ENCODE measurements around the gene NECTIN3. TPM values are rescaled to one million over a fixed set of nuclear protein-coding genes. Genes with fewer than 3 reads are reported as not detected.

The NECTIN3 gene, protein sequence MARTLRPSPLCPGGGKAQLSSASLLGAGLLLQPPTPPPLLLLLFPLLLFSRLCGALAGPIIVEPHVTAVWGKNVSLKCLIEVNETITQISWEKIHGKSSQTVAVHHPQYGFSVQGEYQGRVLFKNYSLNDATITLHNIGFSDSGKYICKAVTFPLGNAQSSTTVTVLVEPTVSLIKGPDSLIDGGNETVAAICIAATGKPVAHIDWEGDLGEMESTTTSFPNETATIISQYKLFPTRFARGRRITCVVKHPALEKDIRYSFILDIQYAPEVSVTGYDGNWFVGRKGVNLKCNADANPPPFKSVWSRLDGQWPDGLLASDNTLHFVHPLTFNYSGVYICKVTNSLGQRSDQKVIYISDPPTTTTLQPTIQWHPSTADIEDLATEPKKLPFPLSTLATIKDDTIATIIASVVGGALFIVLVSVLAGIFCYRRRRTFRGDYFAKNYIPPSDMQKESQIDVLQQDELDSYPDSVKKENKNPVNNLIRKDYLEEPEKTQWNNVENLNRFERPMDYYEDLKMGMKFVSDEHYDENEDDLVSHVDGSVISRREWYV
- 19.8 TPM for total RNA-seq
- long read RNA-seq, partial matches to known transcripts, result 0 of 2 reads
- long read RNA-seq, other reads (novel, unspliced or antisense), result 2 of 2 reads

DNA sequence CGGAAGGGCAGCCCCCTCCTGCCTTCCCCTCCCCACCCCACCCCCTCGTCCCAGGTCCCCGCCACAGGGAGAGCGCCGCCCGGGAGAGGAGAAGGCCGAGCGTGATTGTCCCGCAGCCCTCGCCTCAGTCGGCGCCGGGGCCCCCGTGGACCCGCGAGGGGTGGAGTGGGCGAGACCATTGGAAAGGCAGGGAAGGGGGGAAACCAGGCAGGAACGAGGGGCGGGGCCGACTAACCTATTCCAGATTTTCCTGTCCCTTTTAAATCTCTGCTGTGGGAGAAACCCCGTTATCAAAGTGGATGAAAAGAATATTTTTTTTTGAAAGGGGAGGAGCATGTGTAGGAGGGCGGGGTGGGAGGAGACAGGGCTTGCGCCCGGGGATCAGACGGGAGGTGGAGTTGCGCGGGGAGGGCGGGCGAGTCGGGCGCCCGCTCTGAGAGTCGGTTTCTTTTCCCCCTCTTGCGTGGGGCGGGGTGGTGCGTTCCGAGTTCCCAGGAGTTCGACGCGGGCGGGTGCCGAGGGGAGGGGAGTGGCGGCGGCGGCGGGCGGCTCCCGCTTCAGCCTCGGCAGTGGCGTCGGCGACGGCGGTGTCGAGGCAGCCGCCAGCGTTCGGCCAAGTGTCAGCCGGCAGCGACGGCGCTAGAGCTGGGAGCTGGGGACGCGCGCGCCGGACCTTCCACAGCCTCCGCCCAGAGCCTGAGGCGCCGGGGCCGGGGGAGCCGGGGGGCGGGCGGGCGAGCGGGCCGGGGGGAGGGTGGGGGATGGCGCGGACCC is at the start of gene NECTIN3:
Gene NECTIN3 (plus strand): TSS at position 560 of the 774 bp plus-strand sequence. CDS start 202 bp downstream, at position 762.
- peak; percentile 95 for DNase-seq (ENCODE audit: low spot score)

DNA sequence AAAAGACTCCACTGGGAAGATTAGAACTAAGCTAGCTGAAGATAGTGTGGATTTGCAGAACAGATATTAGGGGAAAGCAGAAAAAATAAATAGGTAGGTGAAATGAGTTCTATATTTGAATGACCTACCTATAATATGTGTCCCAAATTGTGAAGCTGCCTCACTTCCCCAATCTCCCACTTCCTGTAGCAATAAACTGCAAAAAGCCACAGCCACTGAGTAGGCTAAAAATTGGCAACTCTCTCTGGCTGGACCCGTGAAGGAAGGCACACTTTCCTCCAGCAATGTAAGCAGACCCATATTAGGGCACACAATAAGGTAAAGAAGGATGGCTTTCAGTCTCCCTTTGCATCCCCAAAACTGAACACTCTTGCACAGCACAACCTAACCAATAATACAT is 43.7 kb upstream of the NECTIN3 start:
- no peak for DNase-seq (ENCODE audit: low spot score)

DNA sequence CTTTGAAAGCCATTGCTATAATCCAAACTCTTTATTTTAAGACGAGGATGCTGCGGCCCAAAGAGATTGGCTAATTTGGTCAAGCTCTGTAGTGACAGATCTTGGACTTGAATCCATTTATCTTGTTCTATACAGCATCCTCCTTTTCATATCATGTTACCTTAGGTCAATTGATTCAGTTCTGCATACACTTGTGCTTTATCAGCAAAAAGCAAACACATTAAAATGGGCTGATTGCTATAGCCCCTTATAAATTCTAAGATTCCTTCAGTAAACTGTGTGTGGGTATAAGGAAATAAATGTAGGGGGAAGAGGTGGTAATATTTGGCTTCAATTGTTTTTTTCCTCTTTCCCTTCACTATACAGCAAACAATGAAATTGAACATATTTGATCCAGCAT is 40.1 kb upstream of the NECTIN3 start:
- DNase-seq (ENCODE audit: low spot score), result no peak

DNA sequence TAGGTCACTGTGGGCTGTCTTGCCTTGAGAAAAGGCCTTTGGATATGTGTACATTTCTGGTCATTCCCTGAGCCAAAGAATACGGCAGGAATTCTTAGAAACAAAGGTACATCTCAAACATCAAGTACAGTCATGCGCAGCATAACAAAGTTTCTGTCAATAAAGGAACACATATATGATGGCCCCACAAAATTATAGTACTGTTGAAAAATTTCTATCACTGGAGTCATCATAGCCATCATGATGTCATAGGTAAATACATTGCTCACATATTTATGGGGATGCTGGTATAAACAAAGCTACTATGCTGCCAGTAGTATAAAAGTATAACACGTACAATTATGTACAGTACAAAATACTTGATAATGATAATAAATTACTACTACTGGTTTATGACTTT is 38.9 kb upstream of the NECTIN3 start:
- DNase-seq (ENCODE audit: low spot score), result no peak

DNA sequence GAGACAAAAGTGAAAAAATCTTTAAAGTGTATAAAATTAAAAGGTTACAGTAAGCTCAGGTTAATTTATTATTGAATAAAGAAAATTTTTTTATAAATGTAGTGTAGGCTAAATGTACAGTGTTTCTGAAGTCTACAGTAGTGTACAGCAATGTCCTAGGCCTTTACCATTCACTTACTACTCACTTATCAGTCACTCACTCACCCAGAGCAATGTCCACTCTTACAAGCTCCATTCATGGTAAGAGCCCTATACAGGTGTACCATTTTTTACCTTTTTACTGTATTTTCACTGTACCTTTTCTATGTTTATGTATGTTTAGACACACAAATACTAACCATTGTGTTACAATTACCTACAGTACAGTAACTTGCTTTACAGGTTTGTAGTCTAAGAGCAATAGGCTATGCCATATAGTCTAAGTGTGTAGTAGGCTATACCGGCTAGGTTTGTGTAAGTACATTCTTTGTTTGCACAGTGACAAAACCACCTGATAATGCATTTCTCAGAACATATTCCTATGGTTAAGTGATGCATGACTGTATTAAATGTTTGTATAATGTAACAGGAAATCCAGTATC is 38.1 kb upstream of the NECTIN3 start:
- no peak for DNase-seq (ENCODE audit: low spot score)

DNA sequence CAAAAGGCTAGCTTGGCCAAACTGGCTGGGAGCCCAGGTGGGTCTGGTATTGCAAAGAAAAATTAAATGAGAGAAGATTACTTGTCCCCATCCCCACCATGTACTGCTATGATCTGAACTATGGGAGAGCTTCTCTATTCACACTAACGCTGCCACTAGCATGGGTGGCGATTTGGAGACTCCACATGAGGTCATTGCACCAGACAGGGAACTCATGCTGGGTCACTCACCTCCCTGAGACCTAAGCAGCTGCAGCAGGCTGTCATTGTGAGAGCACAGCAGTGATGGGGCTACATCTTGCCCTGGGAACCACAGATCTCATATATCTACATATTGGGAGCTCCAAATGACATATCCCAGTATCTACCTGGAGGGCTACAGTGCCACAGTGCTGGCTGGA is 36.3 kb upstream of the NECTIN3 start:
- DNase-seq (ENCODE audit: low spot score), result no peak

DNA sequence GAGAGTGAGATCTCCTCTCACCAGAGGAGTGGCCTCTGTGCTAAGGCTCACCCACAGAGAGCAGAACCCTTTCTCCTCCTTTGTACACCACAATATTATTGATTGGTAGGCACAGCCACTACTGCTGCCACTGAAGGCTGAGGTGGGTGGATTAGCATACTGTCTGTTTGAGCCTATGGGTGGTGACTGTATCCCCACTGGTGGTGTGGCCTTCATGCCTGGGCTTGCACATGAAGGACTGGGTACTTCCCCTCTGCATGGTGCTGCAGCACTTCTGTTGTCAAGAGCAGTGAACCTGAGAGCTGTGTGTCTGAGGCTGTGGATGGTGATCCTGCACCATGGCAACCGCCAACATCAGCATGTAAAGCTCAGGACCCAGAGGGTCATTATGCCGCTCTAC is 35.7 kb upstream of the NECTIN3 start:
- DNase-seq (ENCODE audit: low spot score), result no peak

DNA sequence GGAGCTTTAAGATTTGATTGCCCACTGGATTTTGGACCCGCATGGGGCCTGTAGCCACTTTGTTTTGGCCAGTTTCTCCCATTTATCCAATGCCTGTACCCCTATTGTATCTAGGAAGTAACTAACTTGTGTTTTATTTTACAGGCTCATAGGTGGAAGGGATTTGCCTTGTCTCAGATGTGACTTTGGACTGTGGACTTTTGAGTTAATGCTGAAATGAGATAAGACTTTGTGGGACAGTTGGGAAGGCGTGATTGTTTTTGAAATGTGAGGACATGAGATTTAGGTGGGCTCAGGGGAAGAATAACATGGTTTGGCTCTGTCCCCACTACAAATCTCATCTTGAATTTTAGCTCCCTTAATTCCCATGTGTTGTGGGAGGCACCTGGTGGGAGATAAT is 30.7 kb upstream of the NECTIN3 start:
- no peak for DNase-seq (ENCODE audit: low spot score)

DNA sequence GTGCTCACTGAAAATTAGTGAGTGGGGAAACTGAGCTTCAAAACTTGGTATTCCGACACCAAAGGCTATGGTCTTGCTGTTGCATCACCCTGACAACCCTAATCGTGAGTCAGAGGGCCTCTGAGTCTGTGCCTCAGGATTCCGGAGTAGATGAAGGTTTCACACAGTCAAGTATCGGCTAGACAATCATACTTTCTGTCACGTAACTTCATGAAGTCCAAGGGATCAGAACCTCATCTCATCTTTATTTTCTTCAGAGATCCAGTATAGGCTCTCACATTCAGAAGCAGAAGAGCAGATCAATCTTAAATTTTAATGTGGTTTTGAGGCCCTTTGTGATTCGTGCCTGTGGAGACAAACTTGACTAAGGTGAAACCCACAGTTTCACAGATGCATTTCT is 26.1 kb upstream of the NECTIN3 start:
- DNase-seq (ENCODE audit: low spot score), result no peak

DNA sequence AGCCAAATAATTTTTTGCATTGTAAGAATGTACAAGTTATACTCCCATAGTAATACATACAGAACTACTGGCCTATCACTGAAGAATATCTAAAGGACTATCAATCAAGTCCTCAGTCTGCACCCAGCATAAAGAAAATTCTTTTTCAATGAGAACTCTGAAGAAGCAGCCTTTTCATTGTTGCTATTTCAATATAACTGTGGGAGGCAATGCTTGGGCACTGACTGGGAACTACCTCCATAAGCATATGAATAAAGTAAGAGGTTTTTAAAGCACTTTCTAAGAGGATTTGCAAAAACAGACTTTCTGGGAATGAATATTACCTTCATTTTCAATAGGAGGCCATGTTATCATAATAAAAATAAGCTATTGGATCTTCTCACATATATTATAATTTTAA is 24.6 kb upstream of the NECTIN3 start:
- no peak for DNase-seq (ENCODE audit: low spot score)

DNA sequence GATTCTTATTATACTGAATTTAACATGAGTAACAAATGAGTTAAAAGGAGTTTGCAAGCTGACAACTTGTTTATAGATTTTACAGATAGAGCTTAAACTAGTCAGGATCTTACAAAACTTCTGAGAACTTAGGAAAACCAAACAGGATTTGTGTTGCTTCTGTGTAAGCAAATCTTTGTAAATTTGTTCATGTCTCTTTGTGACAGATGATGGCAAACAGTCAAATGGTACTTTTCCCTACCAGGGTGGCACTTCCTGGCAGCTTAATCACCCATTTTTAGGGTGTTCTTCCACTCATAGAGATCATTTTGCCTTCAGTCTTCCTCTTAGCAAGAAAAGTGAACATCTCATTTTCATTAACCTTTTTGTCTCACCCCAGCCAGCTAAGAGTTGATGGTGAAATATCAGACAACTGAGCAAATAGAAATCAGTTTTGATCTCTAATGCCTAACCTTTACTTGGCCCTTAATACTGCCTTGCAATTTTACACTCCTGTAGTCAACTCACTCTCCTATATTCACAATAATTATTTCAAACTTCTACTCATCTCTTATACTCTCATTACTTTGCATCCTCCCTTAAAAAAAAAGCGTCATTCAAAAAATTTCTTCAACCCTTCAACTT is 23.7 kb upstream of the NECTIN3 start:
- DNase-seq (ENCODE audit: low spot score), result no peak

DNA sequence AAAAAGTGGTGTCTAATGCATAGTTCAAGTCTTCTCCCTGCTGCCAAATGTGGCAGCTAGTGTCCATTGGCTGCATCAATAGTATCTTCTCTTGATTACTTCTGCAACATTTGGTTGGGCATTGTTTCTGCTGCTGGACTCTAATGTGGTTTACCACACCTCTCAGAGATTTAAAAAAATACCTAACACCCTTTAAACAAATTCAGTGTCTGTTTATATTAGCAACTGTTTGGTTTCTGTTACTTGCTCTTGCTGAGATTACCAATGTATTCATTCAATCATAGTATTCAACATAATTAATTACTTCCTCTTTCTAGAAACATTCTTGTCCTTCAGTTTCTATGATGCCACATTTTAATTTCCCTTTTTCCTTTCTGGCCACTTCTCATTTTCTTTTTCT is 20.3 kb upstream of the NECTIN3 start:
- no peak for DNase-seq (ENCODE audit: low spot score)

DNA sequence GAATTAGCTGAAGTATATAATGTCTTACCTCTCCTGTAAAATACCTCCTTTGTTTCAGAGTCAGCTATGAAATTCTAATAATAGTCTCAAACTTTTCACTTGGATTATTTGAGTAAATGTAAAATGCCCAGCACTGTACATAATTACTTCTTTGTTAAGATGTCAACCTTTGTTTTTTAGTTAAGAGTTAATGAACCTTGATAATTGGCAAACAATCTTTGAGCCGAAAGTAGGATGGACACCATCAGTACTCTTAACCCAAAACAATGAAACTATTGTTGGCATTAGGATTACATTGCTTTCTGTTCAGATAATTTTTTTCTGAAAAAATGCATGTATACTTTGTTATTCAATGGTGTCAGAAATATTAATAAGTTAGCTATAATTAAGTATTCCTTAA is 3.0 kb upstream of the NECTIN3 start:
- no peak for DNase-seq (ENCODE audit: low spot score)

DNA sequence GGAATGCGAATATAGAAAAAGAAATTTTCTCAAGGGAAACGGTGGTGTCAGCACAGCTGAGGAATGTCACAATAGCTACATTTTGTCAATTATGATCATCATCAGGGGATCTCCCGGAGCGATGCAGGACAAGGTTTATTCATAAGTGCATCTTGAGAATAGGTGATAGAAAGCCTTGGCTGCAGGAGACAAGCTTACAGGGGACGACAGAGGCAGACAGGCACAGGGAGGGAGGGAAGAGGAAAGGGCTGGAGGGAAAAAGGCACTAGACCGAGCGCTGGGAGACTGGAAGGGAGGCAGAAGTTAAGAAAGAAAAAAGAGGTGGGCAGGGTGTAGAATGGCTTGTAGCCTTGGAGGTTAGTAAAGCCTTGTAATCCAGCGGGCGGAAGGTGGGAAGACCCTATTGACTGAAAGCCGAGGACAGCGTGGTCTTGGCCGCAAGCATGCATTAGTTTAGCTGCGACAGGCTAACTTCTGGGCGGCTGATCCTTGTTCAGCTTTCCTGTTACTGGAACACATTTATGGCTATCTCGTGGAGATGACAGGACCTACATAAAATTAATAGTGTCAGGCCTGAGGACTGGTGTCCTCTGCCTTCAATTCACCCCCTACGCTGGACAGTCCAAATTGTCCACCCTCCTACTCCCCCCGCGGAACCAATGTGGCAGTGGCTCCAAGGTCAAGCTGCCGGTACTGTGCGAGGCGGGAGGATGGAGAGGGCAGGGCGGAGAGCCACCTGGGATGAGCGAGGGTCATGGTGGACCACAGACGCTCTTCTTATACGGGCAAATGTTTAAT is 1.4 kb upstream of the NECTIN3 start:
- DNase-seq (ENCODE audit: low spot score), result no peak

DNA sequence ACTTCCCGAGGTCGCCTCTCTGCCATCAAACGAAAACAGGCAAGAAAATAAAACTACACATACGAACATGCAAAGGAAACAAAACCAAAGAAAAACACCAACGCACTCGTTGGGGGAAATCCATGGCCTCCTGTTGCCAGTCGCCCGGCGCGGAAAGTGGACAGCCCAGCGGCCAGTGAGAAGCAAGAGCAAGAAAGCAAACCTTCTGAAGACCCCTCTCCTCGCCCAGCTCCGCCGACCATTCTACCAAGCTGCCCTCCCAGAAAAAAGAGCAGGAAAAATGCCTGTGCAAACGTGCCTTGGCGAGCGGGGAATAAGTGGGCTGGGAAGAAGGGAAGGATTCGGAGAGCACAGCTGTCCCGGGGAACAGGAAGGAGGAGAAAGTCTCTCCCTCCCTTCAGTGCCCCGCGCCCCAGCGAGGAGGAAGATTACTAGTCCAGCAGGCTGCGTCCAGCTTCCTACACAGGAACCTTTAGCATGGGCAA is 802 bp upstream of the NECTIN3 start:
- DNase-seq (ENCODE audit: low spot score), result no peak

DNA sequence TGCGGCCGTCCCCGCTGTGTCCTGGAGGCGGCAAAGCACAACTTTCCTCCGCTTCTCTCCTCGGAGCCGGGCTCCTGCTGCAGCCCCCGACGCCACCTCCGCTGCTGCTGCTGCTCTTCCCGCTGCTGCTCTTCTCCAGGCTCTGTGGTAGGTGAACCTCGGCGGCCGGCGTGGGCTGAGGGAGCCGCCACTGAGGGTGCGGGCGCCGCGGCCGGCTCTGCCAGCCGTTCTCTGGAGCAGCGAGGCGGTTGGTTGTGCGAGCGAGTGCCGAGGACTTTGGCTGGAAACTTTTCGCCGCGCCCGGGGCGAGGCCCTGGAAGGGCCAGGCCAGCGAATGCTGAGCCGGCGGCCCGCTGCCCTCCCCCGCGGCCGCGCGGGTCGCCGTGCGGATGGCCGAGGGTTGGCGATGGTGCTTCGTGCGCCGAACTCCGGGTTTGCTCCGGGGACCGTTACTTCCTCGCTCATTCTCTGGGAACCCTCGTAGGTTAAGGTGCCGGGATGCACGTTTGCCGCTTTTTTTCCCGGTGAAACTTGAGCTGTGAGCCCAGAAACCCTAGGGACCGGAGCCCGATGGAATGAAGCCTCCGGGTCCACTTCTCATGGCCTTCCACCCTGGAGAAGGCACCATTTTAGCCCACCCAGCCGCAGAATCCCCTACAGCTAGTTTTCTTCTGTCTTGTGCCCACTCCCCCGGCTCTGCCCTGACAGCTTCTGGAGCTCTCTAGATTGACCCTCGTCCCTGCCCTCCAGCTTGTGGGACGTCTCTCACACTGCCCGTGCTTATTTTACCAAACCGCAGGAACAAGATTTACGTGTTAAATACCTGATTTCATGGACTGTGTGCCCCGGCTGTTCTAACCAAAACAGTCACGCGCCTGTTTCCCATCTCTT is 660 bp downstream of the NECTIN3 start:
- DNase-seq (ENCODE audit: low spot score), result no peak

DNA sequence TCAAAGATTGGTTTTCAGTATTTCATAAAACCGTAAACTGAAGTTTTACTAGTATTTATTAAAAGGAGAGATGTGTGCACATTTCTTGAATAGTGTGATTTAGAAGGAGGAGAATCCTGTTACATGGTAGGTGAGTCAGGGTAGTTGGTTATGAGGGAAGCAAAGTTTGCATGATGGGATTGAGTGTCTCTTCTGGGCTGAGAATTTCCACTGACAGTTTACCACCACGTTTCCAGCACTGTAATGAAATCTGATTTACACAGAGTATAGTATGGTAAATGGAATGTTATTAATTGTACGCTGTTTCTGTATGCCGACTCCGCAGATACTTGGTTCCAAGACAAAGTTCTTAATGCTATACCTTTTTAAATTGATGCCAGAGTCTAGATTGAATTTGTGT is 1.6 kb downstream of the NECTIN3 start:
- DNase-seq (ENCODE audit: low spot score), result no peak

DNA sequence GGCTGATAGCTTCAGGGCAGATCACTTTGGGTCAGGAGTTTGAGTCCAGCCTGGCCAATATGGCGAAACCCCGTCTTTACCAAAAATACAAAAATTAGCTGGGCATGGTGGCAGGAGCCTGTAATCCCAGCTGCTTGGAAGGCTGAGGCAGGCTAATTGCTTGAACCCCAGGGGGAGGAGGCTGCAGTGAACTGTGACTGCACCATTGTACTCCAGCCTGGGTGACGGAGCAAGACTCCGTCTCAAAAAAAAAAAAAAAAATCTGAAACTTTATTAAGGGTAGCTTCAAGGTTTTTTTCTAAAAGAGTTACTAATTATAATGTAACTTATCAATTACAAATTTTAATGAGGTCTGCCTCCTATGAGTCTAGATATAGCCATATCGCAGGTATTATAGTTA is 5.1 kb downstream of the NECTIN3 start:
- DNase-seq (ENCODE audit: low spot score), result no peak

DNA sequence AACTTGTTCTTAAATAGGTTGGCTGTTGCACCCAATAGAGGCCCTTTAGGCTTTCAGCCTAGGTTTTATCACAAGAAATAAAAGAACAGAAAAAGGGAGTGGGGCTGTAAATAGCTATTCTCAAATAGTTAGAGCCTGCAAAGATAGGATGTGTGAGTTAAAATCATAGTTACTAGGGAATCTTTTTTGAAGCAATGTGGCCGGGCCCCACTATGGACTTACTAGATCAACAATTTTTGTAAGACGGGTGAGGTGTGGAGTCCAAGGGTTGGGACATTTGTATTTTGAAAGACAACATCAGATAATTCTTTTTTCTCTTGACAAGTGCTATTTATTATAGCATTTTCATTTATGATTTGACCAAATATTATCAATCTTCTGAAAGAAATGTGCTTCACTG is 5.8 kb downstream of the NECTIN3 start:
- DNase-seq (ENCODE audit: low spot score), result no peak
